ENCODE data around the gene ATP8A2. TPM values are rescaled to one million over a fixed set of nuclear protein-coding genes. Genes with fewer than 3 reads are reported as not detected.

The ATP8A2 gene
- total RNA-seq, 1 donor from 2014 or later = 0.13 TPM

GRCh38 chr13:26029581-26030136 is 657.9 kb downstream of the ATP8A2 start:
- DNase-seq (ENCODE audit: low read depth in 2 of 2) = no peak

GRCh38 chr13:26030331-26030730 is 658.6 kb downstream of the ATP8A2 start:
- no peak for DNase-seq (ENCODE audit: low read depth in 2 of 2)

GRCh38 chr13:26034018-26034417 is 662.2 kb downstream of the ATP8A2 start:
- no peak for DNase-seq (ENCODE audit: low read depth in 2 of 2)

GRCh38 chr13:26036383-26036782 is 664.6 kb downstream of the ATP8A2 start:
- no peak for DNase-seq (ENCODE audit: low read depth in 2 of 2)

GRCh38 chr13:26037302-26037701 is 665.5 kb downstream of the ATP8A2 start:
- peak in 1 of 2 donors; percentile 24 for DNase-seq (ENCODE audit: low read depth in 2 of 2)

- no peak for DNase-seq (ENCODE audit: low read depth in 2 of 2)
Measured at GRCh38 chr13:26038931-26039475, 667.2 kb downstream of the ATP8A2 start.

GRCh38 chr13:26041444-26041843 is 669.7 kb downstream of the ATP8A2 start:
- no peak for DNase-seq (ENCODE audit: low read depth in 2 of 2)

- no peak for DNase-seq (ENCODE audit: low read depth in 2 of 2)
Measured at GRCh38 chr13:26042785-26043184, 671.0 kb downstream of the ATP8A2 start.

GRCh38 chr13:26045142-26045541 is 673.4 kb downstream of the ATP8A2 start:
- no peak for DNase-seq (ENCODE audit: low read depth in 2 of 2)

- no peak for DNase-seq (ENCODE audit: low read depth in 2 of 2)
Measured at GRCh38 chr13:26046639-26047038, 674.9 kb downstream of the ATP8A2 start.

GRCh38 chr13:26047040-26047439 is 675.3 kb downstream of the ATP8A2 start:
- DNase-seq (ENCODE audit: low read depth in 2 of 2) = no peak

GRCh38 chr13:26048741-26049140 is 677.0 kb downstream of the ATP8A2 start:
- no peak for DNase-seq (ENCODE audit: low read depth in 2 of 2)

GRCh38 chr13:26050568-26051230 is 678.9 kb downstream of the ATP8A2 start:
- peak in 1 of 2 donors; percentile 30 for DNase-seq (ENCODE audit: low read depth in 2 of 2)

- no peak for DNase-seq (ENCODE audit: low read depth in 2 of 2)
Measured at GRCh38 chr13:26051231-26051656, 679.5 kb downstream of the ATP8A2 start.

GRCh38 chr13:26051657-26052311 is 680.0 kb downstream of the ATP8A2 start, which contains the start of gene SHISA2:
SHISA2 (minus strand) TSS chr13:26052016; CDS start chr13:26050975, 1,041 bp downstream.
- peak; percentile 26 to 60 for DNase-seq (ENCODE audit: low read depth in 2 of 2)

GRCh38 chr13:26052337-26052736 is 680.6 kb downstream of the ATP8A2 start:
- DNase-seq (ENCODE audit: low read depth in 2 of 2) = no peak

GRCh38 chr13:26053418-26053980 is 681.7 kb downstream of the ATP8A2 start:
- no peak for DNase-seq (ENCODE audit: low read depth in 2 of 2)

GRCh38 chr13:26054896-26055295 is 683.1 kb downstream of the ATP8A2 start:
- DNase-seq (ENCODE audit: low read depth in 2 of 2) = no peak

GRCh38 chr13:26058704-26059103 is 686.9 kb downstream of the ATP8A2 start:
- no peak for DNase-seq (ENCODE audit: low read depth in 2 of 2)

- DNase-seq (ENCODE audit: low read depth in 2 of 2) = no peak
Measured at GRCh38 chr13:26060357-26060756, 688.6 kb downstream of the ATP8A2 start.

GRCh38 chr13:26061256-26061655 is 689.5 kb downstream of the ATP8A2 start:
- DNase-seq (ENCODE audit: low read depth in 2 of 2) = no peak

- DNase-seq (ENCODE audit: low read depth in 2 of 2) = peak in 1 of 2 donors; percentile 25
Measured at GRCh38 chr13:26061947-26062346, 690.2 kb downstream of the ATP8A2 start.

Data from dermis microvascular lymphatic vessel endothelial cell (primary cell).